NOMO-1 treated with DMSO at 0.1 percent for 48 hours (cell line): ENCODE data around the gene PSME1.

Experiments
- DNase-seq: peaks from one replicate; lab custom pipeline; 2025; ENCODE audit not compliant: unreplicated experiment; lab: John Stamatoyannopoulos, UW

Gene PSME1

GRCh38 chr14:24186831-24187538 lies 51.0 kb downstream of the PSME1 start:
- no peak for DNase-seq

- DNase-seq = no peak
These were observed 51.5 kb downstream of the PSME1 start for GRCh38 chr14:24187539-24187915.
